ENCODE measurements around the gene ZNF8.
"Not testable (repeated sequence)": the region's sequence is repeated elsewhere in the genome, so short reads cannot be mapped to it uniquely, and the experiment has no call there.

ZNF8 gene

DNA sequence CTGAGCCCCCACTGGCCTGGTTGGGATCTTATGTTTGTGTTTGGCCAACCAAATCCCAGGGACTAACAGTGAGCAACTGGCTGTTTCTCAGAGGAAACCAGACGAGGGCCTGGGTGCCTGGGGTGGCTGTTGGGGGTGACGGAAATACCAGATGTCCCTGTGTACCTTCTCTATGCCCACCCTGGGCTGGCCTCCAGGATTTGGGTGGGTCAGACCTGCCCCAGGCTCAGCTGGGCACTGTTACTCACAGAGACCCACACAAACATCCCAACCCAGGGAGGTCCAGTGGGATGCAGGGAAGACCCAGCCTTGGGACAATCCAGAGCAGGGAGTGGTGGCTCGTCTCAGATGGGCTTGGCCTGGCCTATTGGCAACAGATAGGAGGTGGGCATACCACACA is 56.9 kb downstream of the ZNF8 start:
- H3K27me3 Mint-ChIP-seq (ENCODE audit: low read depth), result no peaks in the 10 kb centered on the region
- peaks cover 40% of the 10 kb centered on the region for H3K36me3 Mint-ChIP-seq (ENCODE audit: low read depth)
- no peaks in the 10 kb centered on the region for H3K4me1 Mint-ChIP-seq (ENCODE audit: low read depth)
- DNase-seq (ENCODE audit: low spot score), result no peak
- no peak overlapping the region for H3K4me3 Mint-ChIP-seq
- H3K27ac Mint-ChIP-seq, result no peak overlapping the region
- peaks cover 4% of the 10 kb centered on the region for H3K9me3 Mint-ChIP-seq

DNA sequence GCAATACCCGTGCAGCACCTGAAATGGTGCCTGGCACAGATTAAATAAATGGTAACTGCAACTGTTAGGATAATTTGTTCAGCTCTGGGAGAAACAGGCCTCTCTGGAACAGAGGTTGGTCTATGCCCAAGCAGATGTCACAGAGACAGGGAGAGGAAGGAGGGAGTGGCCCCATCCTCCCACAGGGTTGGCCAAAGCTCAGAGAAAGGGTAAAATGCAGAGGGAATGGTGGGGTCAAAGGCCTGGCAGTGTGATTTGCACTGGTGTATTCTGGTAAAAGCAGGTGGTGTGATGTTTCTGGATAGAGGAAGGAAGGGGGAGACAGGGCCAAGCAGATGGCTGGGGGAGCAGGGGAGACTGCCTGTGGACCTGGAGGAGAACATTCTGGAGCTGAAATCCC is 57.5 kb downstream of the ZNF8 start:
- peaks cover 41% of the 10 kb centered on the region for H3K36me3 Mint-ChIP-seq (ENCODE audit: low read depth)
- H3K27ac Mint-ChIP-seq, result no peak overlapping the region
- H3K4me3 Mint-ChIP-seq, result no peak overlapping the region
- no peaks in the 10 kb centered on the region for H3K4me1 Mint-ChIP-seq (ENCODE audit: low read depth)
- no peaks in the 10 kb centered on the region for H3K27me3 Mint-ChIP-seq (ENCODE audit: low read depth)
- peaks cover 4% of the 10 kb centered on the region for H3K9me3 Mint-ChIP-seq
- DNase-seq (ENCODE audit: low spot score), result no peak

DNA sequence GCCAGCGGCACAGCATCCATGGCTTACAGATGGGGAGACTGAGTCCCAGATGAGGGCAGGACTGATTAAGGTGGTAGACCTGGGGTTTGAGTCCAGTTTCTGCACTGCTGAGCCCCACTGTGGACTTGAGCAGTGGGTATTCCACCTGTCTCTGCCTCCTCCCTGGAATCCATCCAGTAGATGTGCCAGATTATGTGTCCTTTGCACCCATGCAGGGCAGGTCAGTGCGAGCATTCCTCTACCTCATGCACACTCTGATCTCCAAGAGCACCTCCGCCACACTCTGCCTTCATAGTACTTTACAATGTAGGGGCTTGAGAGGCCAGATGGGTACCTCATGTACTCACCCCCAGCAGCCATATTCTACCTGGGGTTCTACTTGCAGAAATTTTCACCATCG is 58.1 kb downstream of the ZNF8 start:
- H3K4me1 Mint-ChIP-seq (ENCODE audit: low read depth), result no peaks in the 10 kb centered on the region
- no peak for DNase-seq (ENCODE audit: low spot score)
- H3K27ac Mint-ChIP-seq, result no peak overlapping the region
- no peaks in the 10 kb centered on the region for H3K27me3 Mint-ChIP-seq (ENCODE audit: low read depth)
- H3K36me3 Mint-ChIP-seq (ENCODE audit: low read depth), result peaks cover 42% of the 10 kb centered on the region
- peaks cover 4% of the 10 kb centered on the region for H3K9me3 Mint-ChIP-seq
- H3K4me3 Mint-ChIP-seq, result no peak overlapping the region

DNA sequence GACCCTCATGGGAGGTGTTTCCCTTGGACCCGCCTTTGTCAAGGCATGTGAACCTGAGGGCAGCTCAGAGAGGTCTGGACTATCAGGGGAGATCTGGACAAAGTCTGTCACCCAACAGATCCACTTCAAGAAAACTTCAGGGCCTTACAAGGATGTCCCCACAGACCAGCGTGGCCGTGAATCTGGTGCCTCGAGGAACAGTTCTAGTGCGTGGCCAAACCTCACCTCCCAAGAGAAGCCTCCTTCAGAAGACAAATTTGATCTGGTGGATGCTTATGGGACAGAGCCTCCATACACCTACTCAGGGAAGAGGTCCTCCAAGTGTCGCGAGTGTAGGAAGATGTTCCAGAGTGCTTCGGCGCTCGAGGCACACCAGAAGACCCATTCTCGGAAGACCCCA is 59.6 kb downstream of the ZNF8 start:
- Mint-ChIP-seq H3K9me3 (peaks cover 4% of the 10 kb centered on the region), H3K27me3 (ENCODE audit: low read depth) (no peaks in the 10 kb centered on the region), H3K36me3 (ENCODE audit: low read depth) (peaks cover 45% of the 10 kb centered on the region), H3K4me1 (ENCODE audit: low read depth) (no peaks in the 10 kb centered on the region), H3K27ac (no peak overlapping the region), H3K4me3 (no peak overlapping the region)
- no peak for DNase-seq (ENCODE audit: low spot score)

DNA sequence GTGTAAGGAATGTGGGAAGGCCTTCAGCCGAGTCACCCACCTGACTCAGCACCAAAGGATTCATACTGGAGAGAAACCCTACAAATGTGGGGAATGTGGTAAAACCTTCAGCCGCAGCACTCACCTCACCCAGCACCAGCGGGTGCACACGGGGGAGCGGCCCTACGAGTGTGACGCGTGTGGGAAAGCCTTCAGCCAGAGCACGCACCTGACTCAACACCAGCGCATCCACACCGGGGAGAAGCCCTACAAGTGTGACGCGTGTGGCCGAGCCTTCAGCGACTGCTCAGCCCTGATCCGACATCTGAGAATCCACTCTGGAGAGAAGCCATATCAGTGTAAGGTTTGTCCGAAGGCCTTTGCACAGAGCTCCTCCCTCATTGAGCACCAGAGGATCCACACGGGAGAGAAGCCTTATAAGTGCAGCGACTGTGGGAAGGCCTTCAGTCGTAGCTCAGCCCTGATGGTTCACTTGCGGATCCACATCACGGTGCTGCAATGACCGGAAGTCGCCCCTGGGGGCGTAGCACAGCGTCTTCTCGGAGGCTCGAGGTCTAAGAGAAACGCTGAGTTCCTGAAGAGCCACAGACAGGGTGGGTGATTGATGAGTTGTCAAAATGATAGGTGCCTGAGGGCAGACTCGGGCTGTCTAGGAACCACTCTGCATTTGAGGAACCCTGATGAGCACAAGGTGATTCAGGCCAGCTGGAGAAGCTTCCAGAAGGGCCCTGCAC is 60.2 kb downstream of the ZNF8 start:
- no peak for DNase-seq (ENCODE audit: low spot score)
- Mint-ChIP-seq H3K27me3 (ENCODE audit: low read depth) (no peaks in the 10 kb centered on the region), H3K9me3 (peaks cover 4% of the 10 kb centered on the region), H3K4me1 (ENCODE audit: low read depth) (no peaks in the 10 kb centered on the region), H3K36me3 (ENCODE audit: low read depth) (peaks cover 45% of the 10 kb centered on the region), H3K27ac (no peak overlapping the region), H3K4me3 (no peak overlapping the region)

DNA sequence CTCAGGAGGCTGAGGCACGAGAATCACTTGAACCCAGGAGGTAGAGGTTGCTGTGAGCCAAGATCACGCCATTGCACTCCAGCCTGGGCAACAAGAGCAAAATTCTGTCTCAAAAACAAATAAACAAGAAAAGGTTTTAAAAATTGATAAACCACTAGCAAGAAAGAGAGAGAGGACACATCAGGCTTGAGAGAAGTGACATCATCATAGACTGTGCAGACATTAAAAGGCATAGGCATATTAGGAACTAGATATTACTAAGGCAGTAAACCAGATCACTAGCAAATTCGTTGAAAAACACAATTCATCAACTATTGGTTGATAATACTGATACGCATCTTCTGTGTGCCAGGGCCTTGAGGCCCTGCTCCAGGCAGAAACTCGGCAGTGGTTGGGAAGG is 66.8 kb downstream of the ZNF8 start:
- peaks cover 17% of the 10 kb centered on the region for H3K36me3 Mint-ChIP-seq (ENCODE audit: low read depth)
- H3K4me3 Mint-ChIP-seq, result peak overlapping the region; percentile 76
- no peaks in the 10 kb centered on the region for H3K27me3 Mint-ChIP-seq (ENCODE audit: low read depth)
- peaks cover 16% of the 10 kb centered on the region for H3K4me1 Mint-ChIP-seq (ENCODE audit: low read depth)
- H3K9me3 Mint-ChIP-seq, result no peaks in the 10 kb centered on the region
- H3K27ac Mint-ChIP-seq, result no peak overlapping the region
- no peak for DNase-seq (ENCODE audit: low spot score)

DNA sequence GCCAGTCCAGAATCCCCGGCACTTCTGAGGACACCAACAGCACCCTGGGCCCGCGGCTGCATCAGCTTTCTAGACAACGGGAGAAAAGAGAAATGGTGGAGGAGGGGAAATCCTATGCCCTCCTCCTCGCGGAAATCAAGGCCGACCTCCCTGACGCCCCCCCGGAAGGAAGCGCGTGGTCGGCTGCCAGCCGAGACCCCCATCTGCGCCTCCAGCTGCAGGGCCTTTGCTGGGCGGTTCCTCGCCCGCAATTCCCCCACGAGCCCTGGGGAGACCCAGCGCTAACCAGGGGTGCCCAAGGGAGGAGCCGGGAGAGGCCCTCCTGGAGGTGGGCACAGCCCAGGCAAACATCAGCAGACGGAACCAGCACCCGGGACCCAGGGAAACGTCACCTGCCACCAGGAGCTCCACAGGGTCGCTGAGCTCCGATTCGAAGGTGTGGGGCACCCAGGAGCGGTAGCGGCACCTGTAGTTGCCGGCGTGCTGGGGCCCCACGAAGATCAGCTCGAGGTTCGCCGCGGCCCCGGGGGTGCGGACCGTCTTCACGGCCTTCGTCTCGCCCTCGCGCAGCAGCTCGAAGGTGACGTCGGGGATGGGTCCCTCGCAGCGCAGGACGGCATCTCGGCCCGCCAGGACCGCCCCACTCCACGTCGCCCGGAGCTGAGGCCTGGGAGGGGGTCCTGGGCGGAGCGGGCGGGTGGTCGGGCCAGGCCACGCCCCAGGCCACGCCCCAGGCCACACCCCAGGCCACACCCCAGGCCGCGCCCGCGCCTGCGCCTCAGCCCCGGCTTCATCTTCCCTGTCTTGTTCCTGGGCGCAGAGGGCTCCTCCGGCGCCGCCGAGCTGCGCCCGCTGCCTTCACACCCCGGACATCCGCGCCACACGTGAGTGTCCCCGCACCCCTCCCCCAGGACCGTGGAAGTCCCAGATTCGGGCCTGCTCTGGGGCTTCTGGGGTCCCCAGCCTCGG is 68.5 kb downstream of the ZNF8 start:
- DNase-seq (ENCODE audit: low spot score), result peak; percentile 72
- H3K27ac Mint-ChIP-seq, result peak overlapping the region; percentile 85
- peaks cover 11% of the 10 kb centered on the region for H3K36me3 Mint-ChIP-seq (ENCODE audit: low read depth)
- H3K9me3 Mint-ChIP-seq, result no peaks in the 10 kb centered on the region
- H3K4me1 Mint-ChIP-seq (ENCODE audit: low read depth), result peaks cover 16% of the 10 kb centered on the region
- peak overlapping the region; percentile 96 for H3K4me3 Mint-ChIP-seq
- H3K27me3 Mint-ChIP-seq (ENCODE audit: low read depth), result no peaks in the 10 kb centered on the region

DNA sequence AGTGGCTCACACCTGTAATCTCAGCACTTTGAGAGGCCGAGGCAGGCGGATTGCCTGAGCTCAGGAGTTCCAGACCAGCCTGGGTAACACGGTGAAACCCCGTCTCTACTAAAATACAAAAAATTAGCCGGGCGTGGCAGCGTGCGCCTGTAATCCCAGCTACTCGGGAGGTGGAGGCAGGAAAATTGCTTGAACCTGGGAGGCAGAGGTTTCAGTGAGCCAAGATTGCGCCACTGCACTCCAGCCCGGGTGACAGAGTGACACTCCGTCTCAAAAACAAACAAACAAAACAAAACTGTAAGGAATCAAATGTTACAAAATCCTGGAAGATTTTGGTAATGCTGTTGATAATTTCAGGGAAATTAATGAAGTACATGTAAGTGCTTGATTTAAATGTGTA is 69.3 kb downstream of the ZNF8 start:
- H3K9me3 Mint-ChIP-seq; DNase-seq (ENCODE audit: low spot score); H3K27ac Mint-ChIP-seq; H3K27me3 Mint-ChIP-seq (ENCODE audit: low read depth): not testable (repeated sequence)
- Mint-ChIP-seq H3K4me3 (peak overlapping the region; percentile 96), H3K36me3 (ENCODE audit: low read depth) (peaks cover 10% of the 10 kb centered on the region), H3K4me1 (ENCODE audit: low read depth) (peaks cover 16% of the 10 kb centered on the region)

DNA sequence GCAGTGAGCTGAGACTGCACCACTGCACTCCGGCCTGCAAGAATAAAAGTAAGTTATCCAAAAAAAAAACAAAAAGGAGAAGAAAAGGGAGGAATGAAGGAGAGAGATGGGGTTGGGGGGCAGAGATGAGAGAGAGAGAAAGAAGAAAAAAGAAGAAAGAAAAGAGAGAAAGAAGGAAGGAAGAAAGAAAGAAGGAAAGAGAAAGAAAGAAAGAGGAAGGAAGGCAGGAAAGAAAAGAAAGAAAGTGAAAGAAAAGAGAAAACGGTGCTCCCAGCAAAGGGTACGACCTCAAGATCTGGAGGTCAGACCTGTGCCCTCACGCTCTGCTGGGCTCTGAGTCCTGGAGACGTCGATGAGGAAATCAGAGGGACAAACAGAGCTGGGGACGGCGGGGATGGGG is 70.8 kb downstream of the ZNF8 start:
- peak overlapping the region; percentile 51 for H3K4me3 Mint-ChIP-seq
- peaks cover 13% of the 10 kb centered on the region for H3K36me3 Mint-ChIP-seq (ENCODE audit: low read depth)
- peaks cover 16% of the 10 kb centered on the region for H3K4me1 Mint-ChIP-seq (ENCODE audit: low read depth)
- no peak overlapping the region for H3K27ac Mint-ChIP-seq
- no peaks in the 10 kb centered on the region for H3K27me3 Mint-ChIP-seq (ENCODE audit: low read depth)
- H3K9me3 Mint-ChIP-seq, result no peaks in the 10 kb centered on the region
- DNase-seq (ENCODE audit: low spot score), result no peak

DNA sequence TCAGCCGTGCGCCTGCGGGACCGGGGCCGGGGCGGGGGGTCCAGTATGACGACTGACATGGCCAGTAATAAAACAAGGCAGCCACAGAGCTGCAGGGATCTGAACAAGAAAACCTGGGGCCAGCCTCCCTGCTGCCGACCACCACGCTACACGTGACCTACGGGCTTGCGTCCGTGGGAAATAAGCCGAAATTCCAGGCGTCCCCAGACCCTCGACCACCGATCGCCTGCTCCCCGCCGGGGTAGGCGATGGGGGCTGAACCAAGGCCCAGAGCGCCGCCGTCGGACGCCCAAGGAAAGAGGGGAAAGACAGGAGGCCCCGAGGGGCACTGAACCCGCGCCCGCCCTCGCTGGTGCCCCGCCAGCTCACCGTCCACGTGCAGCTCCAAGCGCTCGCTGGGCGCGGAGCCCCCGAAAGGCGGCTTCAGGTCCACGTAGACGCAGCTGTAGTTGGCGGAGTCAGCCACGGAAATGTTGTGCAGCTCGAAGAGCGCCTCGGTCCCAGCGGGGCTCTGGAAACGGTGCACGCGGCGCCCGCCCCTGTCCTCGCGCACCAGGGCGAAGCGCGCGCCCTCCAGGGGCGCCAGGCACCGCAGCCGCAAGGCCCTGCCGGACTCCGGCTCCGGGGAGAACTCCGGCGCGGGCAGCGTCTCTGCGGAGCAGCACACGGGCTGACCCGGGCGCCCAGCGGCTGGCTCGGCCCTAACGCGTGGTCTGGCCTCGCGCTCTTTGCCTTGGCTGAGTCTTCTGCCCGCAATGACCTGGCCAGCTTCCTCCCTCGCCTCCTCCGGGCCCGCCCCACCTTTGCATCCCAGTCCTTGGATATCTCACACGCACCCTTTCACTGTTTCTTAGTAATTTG is 71.5 kb downstream of the ZNF8 start:
- no peaks in the 10 kb centered on the region for H3K9me3 Mint-ChIP-seq
- no peak overlapping the region for H3K27ac Mint-ChIP-seq
- DNase-seq (ENCODE audit: low spot score), result no peak
- peaks cover 16% of the 10 kb centered on the region for H3K36me3 Mint-ChIP-seq (ENCODE audit: low read depth)
- H3K4me1 Mint-ChIP-seq (ENCODE audit: low read depth), result peaks cover 16% of the 10 kb centered on the region
- no peaks in the 10 kb centered on the region for H3K27me3 Mint-ChIP-seq (ENCODE audit: low read depth)
- no peak overlapping the region for H3K4me3 Mint-ChIP-seq

DNA sequence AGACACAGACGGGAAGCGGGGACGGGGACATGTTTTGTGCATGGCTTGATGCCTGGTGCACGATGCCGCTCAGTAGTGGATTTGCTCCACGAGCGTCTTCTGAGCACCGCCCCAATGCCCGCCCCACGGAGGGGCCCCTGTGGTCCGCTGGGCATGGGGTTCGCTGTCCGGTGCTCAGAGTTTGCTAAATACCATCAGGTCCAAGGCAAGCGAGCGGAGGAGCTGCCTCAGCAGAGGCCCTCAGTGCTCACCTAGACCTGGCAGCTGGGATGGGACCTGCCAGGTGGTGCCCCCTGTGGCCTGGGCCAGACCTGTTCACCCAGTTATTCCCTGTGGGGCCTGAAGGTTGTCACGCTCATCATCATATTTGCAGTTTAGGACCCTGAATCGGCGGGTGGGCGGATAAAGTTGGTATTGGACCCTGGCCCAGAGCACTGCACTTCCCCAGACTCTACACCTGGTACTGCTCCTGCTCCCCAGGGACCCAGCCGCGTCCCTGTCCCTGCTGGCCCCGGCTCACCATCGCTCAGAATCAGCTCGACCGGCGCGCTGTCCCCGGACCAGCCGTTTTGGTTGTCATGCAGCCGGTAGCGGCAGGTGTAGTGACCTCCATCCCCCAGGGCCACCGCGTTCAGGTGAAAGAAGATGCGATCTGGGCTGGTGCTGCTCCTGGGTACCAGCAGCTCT is 72.3 kb downstream of the ZNF8 start:
- no peak for DNase-seq (ENCODE audit: low spot score)
- Mint-ChIP-seq H3K9me3 (no peaks in the 10 kb centered on the region), H3K27ac (no peak overlapping the region), H3K4me1 (ENCODE audit: low read depth) (peaks cover 11% of the 10 kb centered on the region), H3K27me3 (ENCODE audit: low read depth) (peaks cover 4% of the 10 kb centered on the region), H3K4me3 (no peak overlapping the region), H3K36me3 (ENCODE audit: low read depth) (peaks cover 13% of the 10 kb centered on the region)

DNA sequence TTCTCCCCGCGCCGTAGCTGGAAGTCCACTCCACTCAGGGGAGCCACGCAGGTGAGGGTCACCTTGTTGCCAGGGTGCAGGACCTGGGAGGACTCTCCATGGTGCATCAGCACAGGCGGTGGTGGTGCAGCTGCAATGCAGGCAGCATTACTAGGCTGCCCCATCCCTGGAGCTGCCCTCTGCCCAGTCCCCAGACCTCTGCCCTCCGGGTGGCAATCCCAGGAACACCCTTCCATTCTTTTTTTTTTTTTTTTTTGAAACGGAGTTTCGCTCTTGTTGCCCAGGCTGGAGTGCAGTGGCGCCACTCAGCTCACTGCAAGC is 72.8 kb downstream of the ZNF8 start:
- Mint-ChIP-seq H3K9me3 (no peaks in the 10 kb centered on the region), H3K27me3 (ENCODE audit: low read depth) (peaks cover 4% of the 10 kb centered on the region), H3K36me3 (ENCODE audit: low read depth) (peaks cover 13% of the 10 kb centered on the region), H3K4me1 (ENCODE audit: low read depth) (peaks cover 9% of the 10 kb centered on the region), H3K4me3 (no peak overlapping the region), H3K27ac (no peak overlapping the region)
- no peak for DNase-seq (ENCODE audit: low spot score)

DNA sequence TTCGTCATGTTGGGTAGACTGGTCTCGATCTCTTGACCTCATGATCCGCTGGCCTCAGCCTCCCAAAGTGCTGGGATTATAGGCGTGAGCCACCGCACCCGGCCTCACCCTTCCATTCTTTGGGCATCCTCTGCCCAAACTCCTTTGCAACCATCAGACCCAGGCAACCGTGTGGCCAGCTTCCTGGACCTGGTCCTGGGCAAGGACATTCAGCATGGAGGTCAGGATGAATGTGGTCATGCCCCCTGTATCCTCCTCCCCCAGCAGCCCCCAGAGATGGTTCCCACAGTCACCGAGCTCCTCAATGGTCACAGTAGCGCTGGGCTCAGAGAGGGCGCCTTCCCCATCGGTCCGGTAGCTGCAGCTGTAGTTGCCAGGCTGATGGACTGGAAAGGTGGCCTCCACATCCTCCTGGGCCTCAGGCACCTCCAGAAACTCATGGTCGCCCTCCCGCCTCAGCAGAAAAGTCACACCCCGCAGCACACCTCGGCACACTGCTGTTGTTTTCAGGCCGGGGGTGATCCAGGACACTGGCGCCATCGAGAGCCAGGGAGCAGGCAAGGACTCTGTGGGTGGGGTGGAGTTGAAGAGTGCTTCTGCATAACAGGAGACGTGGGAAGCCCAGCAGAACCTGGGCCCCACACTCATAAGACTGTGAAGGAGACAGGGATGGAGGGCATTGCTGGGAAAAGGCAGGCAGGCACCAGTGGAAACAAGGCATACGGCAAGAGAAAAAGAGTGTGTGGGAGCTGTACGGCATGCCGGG is 73.4 kb downstream of the ZNF8 start:
- no peak overlapping the region for H3K27ac Mint-ChIP-seq
- peaks cover 13% of the 10 kb centered on the region for H3K36me3 Mint-ChIP-seq (ENCODE audit: low read depth)
- peaks cover 4% of the 10 kb centered on the region for H3K27me3 Mint-ChIP-seq (ENCODE audit: low read depth)
- H3K4me1 Mint-ChIP-seq (ENCODE audit: low read depth), result peaks cover 9% of the 10 kb centered on the region
- H3K9me3 Mint-ChIP-seq, result no peaks in the 10 kb centered on the region
- no peak overlapping the region for H3K4me3 Mint-ChIP-seq
- no peak for DNase-seq (ENCODE audit: low spot score)

All from T-helper 2 cell treated with Interferon-gamma antibody and Interleukin-4, amounts not matched to agents 5 μg/mL and 100 μg/mL, for 36 hours (primary cell).